ENCODE measurements around the gene PTGES2.
A peak's percentile ranks its signal among the peaks of the same experiment; 100 is the strongest.
"Not testable (repeated sequence)": the region's sequence is repeated elsewhere in the genome, so short reads cannot be mapped to it uniquely, and the experiment has no call there.

The PTGES2 gene

GRCh38 chr9:128136816-128137793 lies 9.6 kb upstream of the PTGES2 start:
- no peak for DNase-seq

- DNase-seq, result not testable (repeated sequence)
Observed at GRCh38 chr9:128135561-128135960, 8.0 kb upstream of the PTGES2 start.

- not testable (repeated sequence) for DNase-seq
Observed at GRCh38 chr9:128132139-128132538, 4.6 kb upstream of the PTGES2 start.

- DNase-seq, result not testable (repeated sequence)
Observed at GRCh38 chr9:128131346-128131745, 3.8 kb upstream of the PTGES2 start.

GRCh38 chr9:128130651-128131050 lies 3.1 kb upstream of the PTGES2 start:
- DNase-seq, result not testable (repeated sequence)

- not testable (repeated sequence) for DNase-seq
Observed at GRCh38 chr9:128129976-128130590, 2.6 kb upstream of the PTGES2 start.

GRCh38 chr9:128128836-128129590 lies 1.5 kb upstream of the PTGES2 start:
- DNase-seq, result no peak

- DNase-seq, result peak; percentile 83
Observed at GRCh38 chr9:128127990-128128835, 684 bp upstream of the PTGES2 start.

- no peak for DNase-seq
Observed at GRCh38 chr9:128125580-128126354, 1.8 kb downstream of the PTGES2 start.

- peak; percentile 8 for DNase-seq
Observed at GRCh38 chr9:128124873-128125579, 2.5 kb downstream of the PTGES2 start.

- no peak for DNase-seq
Observed at GRCh38 chr9:128124451-128124850, 3.1 kb downstream of the PTGES2 start.

GRCh38 chr9:128123451-128124080 lies 4.0 kb downstream of the PTGES2 start:
- no peak for DNase-seq

- DNase-seq, result no peak
Observed at GRCh38 chr9:128122809-128123175, 4.7 kb downstream of the PTGES2 start.

- DNase-seq, result no peak
Observed at GRCh38 chr9:128121924-128122808, 5.4 kb downstream of the PTGES2 start.

GRCh38 chr9:128121466-128121810 lies 6.1 kb downstream of the PTGES2 start:
- DNase-seq, result no peak

- no peak for DNase-seq
Observed at GRCh38 chr9:128120741-128121465, 6.6 kb downstream of the PTGES2 start.

GRCh38 chr9:128120061-128120740 lies 7.3 kb downstream of the PTGES2 start:
- no peak for DNase-seq
